IPS-15b (cell line): ENCODE data around the gene CAPN1.
A peak's percentile ranks its signal among the peaks of the same experiment; 100 is the strongest.
"Not testable (repeated sequence)": the region's sequence is repeated elsewhere in the genome, so short reads cannot be mapped to it uniquely, and the experiment has no call there.

Experiments
- H3K27me3 ChIP-seq: one replicate; pipeline ENCODE4 v1.6.1; 2013; ENCODE audit warnings: low read length; ENCODE audit not compliant: control insufficient read depth, insufficient read depth
- H3K36me3 ChIP-seq: one replicate; pipeline ENCODE4 v1.6.1; 2013; ENCODE audit warnings: low read length; ENCODE audit not compliant: control insufficient read depth, insufficient read depth
- H3K4me1 ChIP-seq: one replicate; pipeline ENCODE4 v1.6.1; 2013; ENCODE audit warnings: mild to moderate bottlenecking, low read length; ENCODE audit not compliant: control insufficient read depth, insufficient read depth
- H3K4me3 ChIP-seq: one replicate; pipeline ENCODE4 v1.5.1; 2013; ENCODE audit warnings: low read depth, low read length
- H3K9ac ChIP-seq: one replicate; pipeline ENCODE4 v1.6.1; 2013; ENCODE audit warnings: low read depth, mild to moderate bottlenecking, low read length
- H3K9me3 ChIP-seq: one replicate; pipeline ENCODE4 v1.6.1; 2013; ENCODE audit warnings: mild to moderate bottlenecking, low read length; ENCODE audit not compliant: control insufficient read depth, insufficient read depth

Gene CAPN1

DNA sequence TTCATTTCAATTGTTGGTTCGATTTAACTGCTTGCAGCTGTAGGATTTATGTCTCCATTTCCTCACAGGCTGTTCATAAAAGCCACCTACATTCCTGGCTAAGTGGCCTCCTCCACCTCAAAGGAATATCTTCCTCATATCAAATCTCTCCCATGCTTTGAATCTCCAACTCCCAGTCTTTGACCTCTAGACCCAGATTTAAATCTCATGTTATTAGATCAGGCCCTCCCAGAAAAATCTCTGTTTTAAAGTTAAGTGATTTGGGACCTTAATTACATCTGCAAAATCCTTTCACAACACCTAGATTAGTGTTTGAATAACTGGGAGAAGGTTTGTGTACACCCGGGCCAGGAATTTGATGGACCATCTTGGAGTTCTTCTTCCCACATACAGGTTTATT, 46.2 kb downstream of the CAPN1 start:
- Histone ChIP-seq H3K36me3 (peaks cover 3% of the 10 kb centered on the region), H3K27me3 (no peaks in the 10 kb centered on the region), H3K4me1 (peaks cover 7% of the 10 kb centered on the region), H3K9me3 (no peaks in the 10 kb centered on the region), H3K9ac (no peak overlapping the region), H3K4me3 (no peak overlapping the region)

- Histone ChIP-seq H3K9me3 (no peaks in the 10 kb centered on the region), H3K36me3 (no peaks in the 10 kb centered on the region)
Measured at GRCh38 chr11:65236194-65237059, 54.7 kb downstream of the CAPN1 start.

DNA sequence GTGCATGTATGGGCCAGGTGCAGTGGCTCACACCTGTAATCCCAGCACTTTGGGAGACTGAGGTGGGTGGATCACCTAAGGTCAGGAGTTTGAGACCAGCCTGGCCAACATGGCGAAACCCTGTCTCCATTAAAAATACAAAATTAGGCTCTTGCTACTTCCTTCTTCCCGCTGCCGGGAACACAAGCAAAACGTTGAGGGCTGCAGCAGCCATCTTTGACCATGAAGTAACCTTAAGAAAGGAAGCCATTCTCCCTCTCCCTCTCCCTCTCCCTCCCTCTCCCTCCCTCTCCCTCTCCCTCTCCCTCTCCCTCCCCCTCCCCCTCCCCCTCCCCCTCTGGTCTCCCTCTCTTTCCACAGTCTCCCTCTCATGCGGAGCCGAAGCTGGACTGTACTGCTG, 56.6 kb downstream of the CAPN1 start:
- H3K9ac ChIP-seq, H3K4me1 ChIP-seq, H3K4me3 ChIP-seq, H3K27me3 ChIP-seq, H3K9me3 ChIP-seq, H3K36me3 ChIP-seq: not testable (repeated sequence)

More at GRCh38 chr11:65236194-65237059, 54.7 kb downstream of the CAPN1 start:
- Histone ChIP-seq H3K4me1 (no peaks in the 10 kb centered on the region), H3K27me3 (no peaks in the 10 kb centered on the region), H3K4me3 (no peak overlapping the region), H3K9ac (no peak overlapping the region)

GRCh38 chr11:65241134-65241533, 59.4 kb downstream of the CAPN1 start:
- Histone ChIP-seq H3K9ac (no peak overlapping the region), H3K4me1 (peaks cover 9% of the 10 kb centered on the region)

DNA sequence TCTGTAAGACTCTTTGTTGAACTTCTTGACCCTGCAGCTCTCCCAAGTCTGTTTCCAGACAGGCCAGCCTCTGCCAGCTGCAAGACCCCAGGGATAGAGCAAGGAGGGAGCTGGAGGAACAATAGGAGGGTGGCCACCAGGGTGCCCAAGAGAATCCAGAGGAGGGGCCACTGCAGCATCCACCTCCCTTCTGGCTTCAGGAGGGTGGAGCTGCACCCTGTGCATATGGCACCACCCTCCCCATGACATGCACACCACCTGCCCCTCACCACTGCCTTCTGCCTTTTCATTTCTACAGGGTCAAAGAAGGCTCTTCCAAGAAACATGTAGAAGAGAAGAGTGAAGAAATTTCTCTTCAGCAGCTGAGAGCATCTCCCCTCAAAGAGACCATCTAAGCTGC, 60.0 kb downstream of the CAPN1 start:
- H3K9me3 ChIP-seq, result no peaks in the 10 kb centered on the region
- H3K27me3 ChIP-seq, result no peaks in the 10 kb centered on the region
- H3K4me1 ChIP-seq, result peaks cover 9% of the 10 kb centered on the region
- no peak overlapping the region for H3K4me3 ChIP-seq
- no peaks in the 10 kb centered on the region for H3K36me3 ChIP-seq
- no peak overlapping the region for H3K9ac ChIP-seq

More at GRCh38 chr11:65241134-65241533, 59.4 kb downstream of the CAPN1 start:
- Histone ChIP-seq H3K9me3 (no peaks in the 10 kb centered on the region), H3K4me3 (no peak overlapping the region), H3K27me3 (no peaks in the 10 kb centered on the region), H3K36me3 (no peaks in the 10 kb centered on the region)

- no peaks in the 10 kb centered on the region for H3K27me3 ChIP-seq
- H3K36me3 ChIP-seq, result no peaks in the 10 kb centered on the region
- H3K4me3 ChIP-seq, result no peak overlapping the region
- peaks cover 9% of the 10 kb centered on the region for H3K4me1 ChIP-seq
- no peak overlapping the region for H3K9ac ChIP-seq
- H3K9me3 ChIP-seq, result no peaks in the 10 kb centered on the region
Measured at GRCh38 chr11:65242389-65242788, 60.7 kb downstream of the CAPN1 start.

DNA sequence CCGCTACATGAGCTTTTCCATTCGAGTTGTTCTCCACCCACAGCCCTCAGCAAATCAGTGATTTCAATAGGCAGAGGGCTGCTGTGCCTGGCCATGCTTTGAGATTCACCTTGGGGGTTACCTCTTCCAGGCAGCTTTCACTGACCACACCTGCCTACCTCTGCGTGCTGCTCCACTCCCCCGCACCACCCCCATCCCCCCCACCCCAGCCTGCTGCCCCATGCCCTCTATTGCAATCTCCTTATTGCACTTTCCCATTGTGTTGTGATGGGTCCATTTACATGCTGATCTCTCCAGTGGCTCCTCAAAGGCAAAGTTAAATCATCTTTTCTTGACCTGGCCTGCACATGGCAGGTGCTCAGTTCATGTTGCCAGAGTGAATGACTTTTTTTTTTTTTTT, 62.1 kb downstream of the CAPN1 start:
- Histone ChIP-seq H3K9ac (no peak overlapping the region), H3K4me1 (peaks cover 9% of the 10 kb centered on the region), H3K27me3 (no peaks in the 10 kb centered on the region), H3K9me3 (no peaks in the 10 kb centered on the region), H3K4me3 (peak overlapping the region; percentile 15), H3K36me3 (no peaks in the 10 kb centered on the region)

DNA sequence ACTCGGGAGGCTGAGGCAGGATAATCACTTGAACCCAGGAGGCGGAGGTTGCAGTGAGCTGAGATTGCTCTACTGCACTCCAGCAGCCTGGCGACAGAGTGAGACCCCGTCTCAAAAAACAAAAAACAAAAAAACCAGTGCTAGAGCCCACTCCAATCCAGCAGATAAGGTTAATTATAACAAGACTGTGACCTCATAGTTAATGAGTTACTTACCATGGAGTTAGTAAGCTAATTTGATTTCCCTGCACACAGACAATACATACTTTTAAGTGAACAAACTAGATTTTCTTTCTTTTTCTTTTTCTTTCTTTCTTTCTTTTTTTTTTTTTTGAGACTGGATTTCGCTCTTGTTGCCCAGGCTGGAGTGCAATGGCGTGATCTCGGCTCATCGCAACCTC, 63.3 kb downstream of the CAPN1 start:
- H3K27me3 ChIP-seq, H3K36me3 ChIP-seq, H3K9me3 ChIP-seq, H3K4me1 ChIP-seq, H3K9ac ChIP-seq, H3K4me3 ChIP-seq: not testable (repeated sequence)

- H3K9ac ChIP-seq, result no peak overlapping the region
- H3K4me1 ChIP-seq, result peaks cover 9% of the 10 kb centered on the region
- no peaks in the 10 kb centered on the region for H3K9me3 ChIP-seq
Measured at GRCh38 chr11:65246506-65246905, 64.8 kb downstream of the CAPN1 start.

GRCh38 chr11:65248184-65248710, 66.5 kb downstream of the CAPN1 start:
- H3K9ac ChIP-seq, H3K27me3 ChIP-seq, H3K36me3 ChIP-seq, H3K9me3 ChIP-seq, H3K4me1 ChIP-seq, H3K4me3 ChIP-seq: not testable (repeated sequence)

More at GRCh38 chr11:65246506-65246905, 64.8 kb downstream of the CAPN1 start:
- Histone ChIP-seq H3K4me3 (no peak overlapping the region), H3K36me3 (no peaks in the 10 kb centered on the region), H3K27me3 (no peaks in the 10 kb centered on the region)

DNA sequence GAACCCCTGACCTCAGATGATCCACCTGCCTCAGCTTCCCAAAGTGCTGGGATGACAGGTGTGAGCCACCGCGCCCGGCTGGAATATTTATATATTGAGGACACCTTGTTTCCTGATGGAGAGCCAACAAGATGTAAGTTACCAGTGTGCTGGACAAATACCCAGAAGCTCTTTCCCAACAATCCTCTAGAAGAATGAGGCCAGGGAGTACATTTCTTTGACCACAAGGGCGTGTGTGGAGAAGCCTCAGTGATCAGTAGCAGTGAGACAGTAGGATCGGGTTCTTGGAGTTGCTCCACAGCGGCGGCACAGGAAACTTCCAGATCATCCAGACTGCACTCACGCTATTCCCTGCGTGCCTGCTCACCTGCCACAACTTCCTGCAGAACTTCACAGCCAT, 69.7 kb downstream of the CAPN1 start:
- Histone ChIP-seq H3K36me3 (no peaks in the 10 kb centered on the region), H3K4me1 (no peaks in the 10 kb centered on the region), H3K9me3 (no peaks in the 10 kb centered on the region), H3K4me3 (no peak overlapping the region), H3K9ac (no peak overlapping the region), H3K27me3 (no peaks in the 10 kb centered on the region)

DNA sequence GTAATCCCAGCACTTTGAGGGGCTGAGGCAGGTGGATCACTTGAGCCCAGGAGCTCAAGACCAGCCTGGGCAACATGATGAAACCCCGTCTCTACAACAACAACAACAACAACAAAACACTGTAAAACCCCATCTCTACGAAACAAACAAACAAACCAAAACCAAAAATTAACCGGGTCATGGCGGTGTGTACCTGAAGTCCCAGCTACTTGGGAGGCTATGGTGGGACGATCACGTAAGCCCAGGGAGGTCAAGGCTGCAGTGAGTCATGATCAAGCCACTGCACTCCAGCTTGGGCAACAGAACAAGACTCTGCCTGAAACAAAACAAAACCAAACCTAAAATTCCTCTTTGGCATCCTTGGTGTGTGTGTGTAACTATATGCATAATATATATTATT, 73.0 kb downstream of the CAPN1 start:
- no peak overlapping the region for H3K4me3 ChIP-seq
- peaks cover 2% of the 10 kb centered on the region for H3K27me3 ChIP-seq
- no peaks in the 10 kb centered on the region for H3K36me3 ChIP-seq
- no peak overlapping the region for H3K9ac ChIP-seq
- H3K4me1 ChIP-seq, result no peaks in the 10 kb centered on the region
- H3K9me3 ChIP-seq, result no peaks in the 10 kb centered on the region
